ENCODE results near the gene PIGO.

PIGO gene

GRCh38 chr9:35078066-35078465 is 18.3 kb downstream of the PIGO start:
- TF ChIP-seq TAF1 (IDR thresholded peaks at IDR 0.05; ENCODE audit: borderline replicate concordance, low read depth, low read length) = no peak
- no peak for TF ChIP-seq POLR2A (IDR thresholded peaks at IDR 0.05; ENCODE audit: low read depth, low read length)
- TF ChIP-seq POLR2AphosphoS5 (IDR thresholded peaks at IDR 0.05; ENCODE audit: low read depth, low read length) = no peak
- DNase-seq (ENCODE audit: insufficient read length) (no peak), FAIRE-seq (no peak)

- no peak for FAIRE-seq
- no peak for DNase-seq (ENCODE audit: insufficient read length)
- TF ChIP-seq TAF1 (IDR thresholded peaks at IDR 0.05; ENCODE audit: borderline replicate concordance, low read depth, low read length) (no peak), POLR2A (IDR thresholded peaks at IDR 0.05; ENCODE audit: low read depth, low read length) (no peak), POLR2AphosphoS5 (IDR thresholded peaks at IDR 0.05; ENCODE audit: low read depth, low read length) (no peak)
Measured at GRCh38 chr9:35076848-35077247, 19.5 kb downstream of the PIGO start.

- no peak for DNase-seq (ENCODE audit: insufficient read length)
- no peak for FAIRE-seq
- TF ChIP-seq TAF1 (IDR thresholded peaks at IDR 0.05; ENCODE audit: borderline replicate concordance, low read depth, low read length) = no peak
- no peak for TF ChIP-seq POLR2AphosphoS5 (IDR thresholded peaks at IDR 0.05; ENCODE audit: low read depth, low read length)
- TF ChIP-seq POLR2A (IDR thresholded peaks at IDR 0.05; ENCODE audit: low read depth, low read length) = no peak
Measured at GRCh38 chr9:35075358-35075757, 21.0 kb downstream of the PIGO start.

GRCh38 chr9:35074791-35075190 is 21.6 kb downstream of the PIGO start:
- TF ChIP-seq POLR2A (IDR thresholded peaks at IDR 0.05; ENCODE audit: low read depth, low read length) = no peak
- no peak for TF ChIP-seq POLR2AphosphoS5 (IDR thresholded peaks at IDR 0.05; ENCODE audit: low read depth, low read length)
- no peak for TF ChIP-seq TAF1 (IDR thresholded peaks at IDR 0.05; ENCODE audit: borderline replicate concordance, low read depth, low read length)
- no peak for FAIRE-seq

GRCh38 chr9:35074141-35074540 is 22.2 kb downstream of the PIGO start:
- no peak for FAIRE-seq
- TF ChIP-seq POLR2A (IDR thresholded peaks at IDR 0.05; ENCODE audit: low read depth, low read length) (no peak), POLR2AphosphoS5 (IDR thresholded peaks at IDR 0.05; ENCODE audit: low read depth, low read length) (no peak), TAF1 (IDR thresholded peaks at IDR 0.05; ENCODE audit: borderline replicate concordance, low read depth, low read length) (no peak)
- DNase-seq (ENCODE audit: insufficient read length) = no peak

More at GRCh38 chr9:35074791-35075190, 21.6 kb downstream of the PIGO start:
- no peak for DNase-seq (ENCODE audit: insufficient read length)

GRCh38 chr9:35073279-35073612 is 23.1 kb downstream of the PIGO start:
- DNase-seq (ENCODE audit: insufficient read length) (no peak), FAIRE-seq (no peak)
- TF ChIP-seq TAF1 (IDR thresholded peaks at IDR 0.05; ENCODE audit: borderline replicate concordance, low read depth, low read length) = no peak
- no peak for TF ChIP-seq POLR2AphosphoS5 (IDR thresholded peaks at IDR 0.05; ENCODE audit: low read depth, low read length)

GRCh38 chr9:35072461-35073278 is 23.7 kb downstream of the PIGO start, which contains the start of gene VCP:
Gene VCP (minus strand): TSS chr9:35072625. CDS start chr9:35072353, 272 bp downstream.
- DNase-seq (ENCODE audit: insufficient read length) (peak; percentile 97), FAIRE-seq (peak; percentile 100)
- TF ChIP-seq POLR2AphosphoS5 (IDR thresholded peaks at IDR 0.05; ENCODE audit: low read depth, low read length) = peak; percentile 92
- peak; percentile 88 for TF ChIP-seq POLR2A (IDR thresholded peaks at IDR 0.05; ENCODE audit: low read depth, low read length)
- peak; percentile 71 for TF ChIP-seq TAF1 (IDR thresholded peaks at IDR 0.05; ENCODE audit: borderline replicate concordance, low read depth, low read length)

- DNase-seq (ENCODE audit: insufficient read length) (peak; percentile 73), FAIRE-seq (no peak)
- no peak for TF ChIP-seq TAF1 (IDR thresholded peaks at IDR 0.05; ENCODE audit: borderline replicate concordance, low read depth, low read length)
- peak; percentile 62 for TF ChIP-seq POLR2AphosphoS5 (IDR thresholded peaks at IDR 0.05; ENCODE audit: low read depth, low read length)
- peak; percentile 73; the same call in 1 of the 2 replicates for TF ChIP-seq POLR2A (IDR thresholded peaks at IDR 0.05; ENCODE audit: low read depth, low read length)
Measured at GRCh38 chr9:35071814-35072460, 24.5 kb downstream of the PIGO start.

GRCh38 chr9:35070823-35071813 is 25.3 kb downstream of the PIGO start:
- TF ChIP-seq POLR2AphosphoS5 (IDR thresholded peaks at IDR 0.05; ENCODE audit: low read depth, low read length) (no peak), POLR2A (IDR thresholded peaks at IDR 0.05; ENCODE audit: low read depth, low read length) (no peak), TAF1 (IDR thresholded peaks at IDR 0.05; ENCODE audit: borderline replicate concordance, low read depth, low read length) (no peak)
- FAIRE-seq (no peak), DNase-seq (ENCODE audit: insufficient read length) (no peak)

- TF ChIP-seq TAF1 (IDR thresholded peaks at IDR 0.05; ENCODE audit: borderline replicate concordance, low read depth, low read length) (no peak), POLR2AphosphoS5 (IDR thresholded peaks at IDR 0.05; ENCODE audit: low read depth, low read length) (no peak), POLR2A (IDR thresholded peaks at IDR 0.05; ENCODE audit: low read depth, low read length) (no peak)
- FAIRE-seq = no peak
- no peak for DNase-seq (ENCODE audit: insufficient read length)
Measured at GRCh38 chr9:35069020-35069419, 27.4 kb downstream of the PIGO start.

- TF ChIP-seq POLR2A (IDR thresholded peaks at IDR 0.05; ENCODE audit: low read depth, low read length) (no peak), TAF1 (IDR thresholded peaks at IDR 0.05; ENCODE audit: borderline replicate concordance, low read depth, low read length) (no peak), POLR2AphosphoS5 (IDR thresholded peaks at IDR 0.05; ENCODE audit: low read depth, low read length) (no peak)
- DNase-seq (ENCODE audit: insufficient read length) = no peak
- FAIRE-seq = no peak
Measured at GRCh38 chr9:35067056-35067455, 29.3 kb downstream of the PIGO start.
